SKM-1 treated with dmso at 0.1 percent for 144 hours (cell line): ENCODE results near the gene PTHLH.

ENCODE experiments used
- DNase-seq: peaks from one replicate; lab custom pipeline; 2025; ENCODE audit not compliant: unreplicated experiment; lab: John Stamatoyannopoulos, UW

Gene PTHLH

DNA sequence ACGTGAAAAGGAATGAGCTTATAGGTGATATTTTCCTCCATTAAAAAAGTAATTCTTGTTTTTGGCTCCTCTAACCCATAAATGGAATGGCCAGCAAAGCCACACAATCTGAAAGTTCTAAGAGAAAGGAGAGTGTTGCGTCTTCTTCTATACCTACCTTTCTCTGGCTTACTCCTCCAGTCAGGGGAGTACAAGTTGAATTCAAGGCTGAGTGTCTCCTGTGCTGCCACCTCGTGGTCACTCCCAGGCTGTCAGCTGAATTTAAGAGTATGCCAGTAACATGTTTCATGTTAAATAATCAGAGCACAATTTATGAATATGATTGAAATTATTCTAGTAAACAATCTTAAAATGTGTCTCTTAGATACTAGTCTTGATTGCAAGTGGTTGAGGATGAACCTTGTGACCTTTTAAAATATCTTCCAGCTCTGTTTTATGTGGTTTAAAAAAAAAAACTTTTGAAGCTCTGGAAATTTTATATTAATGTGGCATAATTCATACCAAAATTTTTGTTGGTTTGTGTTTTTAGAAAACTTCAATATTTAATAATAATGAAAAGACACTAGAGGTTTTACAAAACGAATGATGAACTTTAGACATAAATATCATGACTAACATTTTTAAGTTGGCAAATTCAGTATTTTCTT lies 31.7 kb downstream of the PTHLH start:
- peak; percentile 27 for DNase-seq

GRCh38 chr12:27940245-27940644 lies 32.3 kb downstream of the PTHLH start:
- DNase-seq = no peak

DNA sequence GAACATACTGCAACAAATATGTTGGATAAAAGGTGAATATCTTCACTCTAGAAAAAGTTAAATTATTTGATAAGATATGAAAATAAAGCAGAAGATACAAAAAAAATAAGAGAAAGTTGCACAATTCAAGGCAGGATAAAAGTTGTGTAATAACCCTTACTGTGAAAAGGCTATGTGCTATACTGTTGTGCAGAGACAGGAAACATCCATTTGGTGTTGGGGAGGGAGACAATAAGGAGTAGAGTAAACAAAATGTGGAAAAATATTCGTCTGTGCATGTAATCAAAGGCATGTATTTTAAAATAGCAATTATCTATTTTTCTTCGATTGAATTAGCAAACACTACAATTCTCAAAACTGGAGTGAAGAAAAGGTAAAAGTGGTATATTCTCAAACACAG lies 34.8 kb downstream of the PTHLH start:
- DNase-seq = no peak

GRCh38 chr12:27936196-27936595 lies 36.3 kb downstream of the PTHLH start:
- no peak for DNase-seq

- no peak for DNase-seq
These were observed 38.3 kb downstream of the PTHLH start for GRCh38 chr12:27934276-27934675.

GRCh38 chr12:27931390-27931789 lies 41.1 kb downstream of the PTHLH start:
- no peak for DNase-seq

GRCh38 chr12:27927347-27927746 lies 45.2 kb downstream of the PTHLH start:
- DNase-seq = no peak

GRCh38 chr12:27924350-27925135 lies 48.0 kb downstream of the PTHLH start:
- no peak for DNase-seq

DNA sequence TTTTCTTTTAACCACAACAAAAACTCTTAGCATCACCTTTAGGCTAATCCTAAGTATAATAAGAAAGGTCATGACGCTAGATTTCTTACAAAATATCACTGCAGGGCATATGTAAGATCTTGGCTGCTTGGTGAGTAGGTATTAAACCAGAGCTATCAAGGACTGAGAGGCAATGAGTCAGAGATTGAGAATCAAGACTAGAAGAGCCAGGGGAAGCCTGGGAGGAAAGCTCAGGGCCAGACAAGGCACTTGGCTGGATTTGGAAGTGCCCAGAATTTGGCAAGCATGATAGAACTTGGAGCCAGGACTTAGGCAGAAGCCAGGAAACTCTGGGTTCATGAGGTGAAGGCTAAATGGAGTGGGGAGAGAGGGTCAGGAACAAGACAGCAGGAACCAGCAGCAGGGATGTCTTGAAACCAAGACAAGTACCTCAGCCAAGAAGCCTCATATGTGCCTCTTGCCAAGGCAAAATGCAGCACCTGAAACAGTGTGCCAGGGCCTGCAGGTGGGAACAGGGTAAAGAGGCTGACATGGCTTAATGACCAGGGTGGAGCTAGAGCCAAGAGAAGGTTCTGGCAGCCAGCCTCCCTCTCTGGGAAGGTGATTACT lies 49.9 kb downstream of the PTHLH start:
- DNase-seq = no peak

DNA sequence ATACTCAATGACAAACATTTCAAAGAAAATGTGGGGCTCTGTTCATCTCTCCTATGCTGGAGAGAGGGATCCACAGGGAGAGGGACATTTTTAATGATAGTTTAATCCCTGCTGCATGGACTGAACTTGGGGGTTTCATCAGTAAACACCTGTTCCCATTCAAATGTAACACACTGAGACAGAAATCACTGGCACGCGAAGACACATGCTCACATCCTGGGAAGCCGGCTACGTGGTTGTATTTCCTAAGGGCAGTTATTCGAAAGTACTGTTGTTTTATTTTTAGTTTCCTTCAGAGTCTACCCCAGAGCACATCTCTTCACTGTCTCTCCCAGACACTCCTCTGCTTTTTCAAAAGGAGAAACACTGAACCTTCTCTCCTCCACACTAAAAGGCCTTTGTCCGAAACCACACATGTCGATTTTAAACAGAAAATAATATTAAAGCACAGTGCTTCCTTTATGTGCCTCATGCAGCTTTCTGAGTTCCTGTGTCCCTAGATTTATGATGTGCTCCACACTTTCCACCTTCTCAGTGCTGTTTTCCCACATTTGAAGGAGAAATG lies 52.8 kb downstream of the PTHLH start:
- no peak for DNase-seq

DNA sequence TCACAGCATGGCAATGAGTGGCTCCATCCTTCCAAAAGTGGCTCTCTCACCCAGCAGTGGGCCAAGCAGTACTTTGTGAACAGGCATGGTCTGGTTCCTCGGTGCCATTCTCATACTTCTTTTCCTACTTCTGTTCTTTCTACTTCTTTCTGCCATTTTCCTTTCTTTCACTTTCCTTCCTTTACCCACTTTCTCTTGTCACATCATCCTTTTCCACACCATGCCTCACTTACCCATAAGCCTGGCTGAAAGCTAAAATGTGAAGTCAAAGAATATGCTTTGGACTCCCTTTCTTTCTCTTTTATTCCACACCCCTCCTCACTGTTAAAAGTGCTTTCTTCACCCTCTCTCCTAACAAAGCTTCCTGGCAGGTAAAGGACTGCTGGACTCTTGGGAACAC lies 57.0 kb downstream of the PTHLH start:
- DNase-seq = no peak

GRCh38 chr12:27915021-27915420 lies 57.5 kb downstream of the PTHLH start:
- no peak for DNase-seq

- DNase-seq = no peak
These were observed 58.4 kb downstream of the PTHLH start for GRCh38 chr12:27913999-27914614.

DNA sequence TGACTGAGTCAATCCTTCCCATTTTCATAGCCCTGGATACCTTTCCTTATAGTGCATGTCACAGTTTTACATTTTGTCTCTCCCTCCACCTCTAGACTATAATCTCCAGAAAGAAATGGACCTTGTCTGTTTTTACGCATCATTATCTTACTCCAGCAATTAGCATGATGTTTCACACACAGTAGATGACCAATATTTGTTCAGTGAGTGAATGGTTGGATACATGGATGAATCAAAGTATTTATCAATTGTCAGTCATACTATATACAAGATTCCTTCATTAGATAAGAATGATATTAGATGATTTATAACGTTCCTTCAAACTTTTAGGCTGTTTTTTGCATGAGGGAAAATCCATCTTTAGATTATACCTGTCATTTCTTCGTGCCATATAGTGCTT lies 61.1 kb downstream of the PTHLH start:
- no peak for DNase-seq
